OCI-LY1 (cell line): ENCODE measurements around the gene SEC61G.
A peak's percentile ranks its signal among the peaks of the same experiment; 100 is the strongest.

ENCODE experiments used
- H2AFZ ChIP-seq: fragments of 200-600 bp; sonication (generic), shearing (Covaris generic); 2 replicates; pipeline ENCODE4 v1.6.0; 2014; ENCODE audit warnings: antibody characterized with exemption, mild to moderate bottlenecking, low read length
- H3F3A ChIP-seq: fragments of 200-600 bp; sonication (generic), shearing (Covaris generic); 2 replicates; pipeline ENCODE4 v1.6.0; 2014; ENCODE audit warnings: mild to moderate bottlenecking, antibody characterized with exemption, low read length, moderate library complexity; ENCODE audit not compliant: insufficient read depth
- H3K27ac ChIP-seq: fragments of 200-600 bp; sonication (generic); 2 replicates; pipeline ENCODE4 v1.5.1; 2014; ENCODE audit warnings: low read length, mixed run types, mild to moderate bottlenecking, low read depth; ENCODE audit not compliant: poor library complexity, severe bottlenecking
- H3K27me3 ChIP-seq: fragments of 200-600 bp; sonication (generic); 2 replicates; pipeline ENCODE4 v1.6.0; 2014; ENCODE audit warnings: antibody characterized with exemption, mild to moderate bottlenecking, low read length, moderate library complexity; ENCODE audit not compliant: insufficient read depth
- H3K36me3 ChIP-seq: fragments of 200-600 bp; sonication (generic); 2 replicates; pipeline ENCODE4 v1.6.1; 2014; ENCODE audit warnings: mild to moderate bottlenecking, antibody characterized with exemption, low read length, moderate library complexity, mixed read lengths; ENCODE audit not compliant: insufficient read depth
- H3K4me1 ChIP-seq: fragments of 200-600 bp; sonication (generic); 2 replicates; pipeline ENCODE4 v1.5.1; 2014; ENCODE audit warnings: mild to moderate bottlenecking, low read length, moderate library complexity; ENCODE audit not compliant: insufficient read depth, severe bottlenecking
- H3K4me2 ChIP-seq: fragments of 200-600 bp; sonication (generic), shearing (Covaris generic); 2 replicates; pipeline ENCODE4 v1.6.1; 2014; ENCODE audit warnings: low read length
- H3K4me3 ChIP-seq: fragments of 200-600 bp; sonication (generic); 2 replicates; pipeline ENCODE4 v1.5.1; 2014; ENCODE audit warnings: low read length, low read depth, mild to moderate bottlenecking, mixed read lengths; ENCODE audit not compliant: poor library complexity, severe bottlenecking
- H3K79me2 ChIP-seq: fragments of 200-600 bp; shearing (Covaris generic); 2 replicates; pipeline ENCODE4 v1.6.1; 2016; ENCODE audit warnings: mixed run types, low read length, mixed read lengths; ENCODE audit not compliant: insufficient read depth
- H3K9ac ChIP-seq: fragments of 200-600 bp; sonication (generic), shearing (Covaris generic); 2 replicates; pipeline ENCODE4 v1.6.1; 2014; ENCODE audit warnings: mild to moderate bottlenecking, low read length, mixed read lengths
- H3K9me2 ChIP-seq: fragments of 200-600 bp; sonication (generic), shearing (Covaris generic); 2 replicates; pipeline ENCODE4 v1.6.1; 2014; ENCODE audit warnings: low read depth, mild to moderate bottlenecking, low read length, mixed read lengths
- H3K9me3 ChIP-seq: fragments of 200-600 bp; shearing (Covaris generic); 2 replicates; pipeline ENCODE4 v1.6.1; 2014; ENCODE audit warnings: low read length, mixed read lengths
- H4K20me1 ChIP-seq: fragments of 200-600 bp; sonication (generic), shearing (Covaris generic); 2 replicates; pipeline ENCODE4 v1.6.0; 2016; ENCODE audit warnings: mild to moderate bottlenecking, low read length; ENCODE audit not compliant: insufficient read depth
- EZH2 ChIP-seq: fragments of 200-600 bp; sonication (generic), shearing (Covaris generic); IDR thresholded peaks from 2 replicates; pipeline ENCODE4 v1.8.0; 2017; ENCODE audit warnings: borderline replicate concordance, mixed run types, mild to moderate bottlenecking, antibody characterized with exemption, low read length, moderate library complexity, mixed read lengths
- TF ChIP-seq, protein P1 (sequence below): fragments of 200-600 bp; sonication (generic), shearing (Covaris generic); IDR thresholded peaks from 2 replicates; pipeline ENCODE4 v1.5.1; 2017; ENCODE audit warnings: mild to moderate bottlenecking, antibody characterized with exemption, low read length, moderate library complexity, mixed read lengths

Gene SEC61G

DNA sequence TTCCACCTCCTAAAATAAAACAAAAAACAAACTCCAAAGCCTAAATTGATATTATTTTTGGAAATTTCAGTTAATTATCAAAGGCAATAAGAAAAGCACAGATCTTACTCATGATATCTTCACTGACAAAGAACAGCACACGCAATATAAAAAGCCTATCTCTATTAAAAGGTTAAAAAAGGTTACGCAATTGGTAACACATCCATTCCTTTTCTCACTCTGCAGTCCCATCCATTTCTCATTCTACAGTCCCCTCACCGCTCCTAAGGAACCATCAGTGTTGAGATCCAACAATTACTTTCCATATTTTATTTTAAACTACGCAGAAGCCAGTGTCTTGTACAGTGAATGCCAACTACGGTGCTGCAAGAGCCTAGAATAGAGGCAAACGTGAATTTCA is 1.3 kb downstream of the SEC61G start:
- Histone ChIP-seq H3K4me3 (peak overlapping the region; percentile 92), H3K27ac (no peak overlapping the region), H3K9me3 (no peaks in the 10 kb centered on the region), H3K9me2 (no peaks in the 10 kb centered on the region), H3K79me2 (peaks cover 45% of the 10 kb centered on the region), H3F3A (no peaks in the 10 kb centered on the region), H2AFZ (no peak overlapping the region), H3K36me3 (peaks cover 35% of the 10 kb centered on the region), H3K27me3 (no peaks in the 10 kb centered on the region), H3K9ac (peak overlapping the region; percentile 95), H3K4me2 (peak overlapping the region; percentile 93), H4K20me1 (no peaks in the 10 kb centered on the region), H3K4me1 (peaks cover 23% of the 10 kb centered on the region)
- TF ChIP-seq EZH2, result no peak
- TF ChIP-seq, protein P1, sequence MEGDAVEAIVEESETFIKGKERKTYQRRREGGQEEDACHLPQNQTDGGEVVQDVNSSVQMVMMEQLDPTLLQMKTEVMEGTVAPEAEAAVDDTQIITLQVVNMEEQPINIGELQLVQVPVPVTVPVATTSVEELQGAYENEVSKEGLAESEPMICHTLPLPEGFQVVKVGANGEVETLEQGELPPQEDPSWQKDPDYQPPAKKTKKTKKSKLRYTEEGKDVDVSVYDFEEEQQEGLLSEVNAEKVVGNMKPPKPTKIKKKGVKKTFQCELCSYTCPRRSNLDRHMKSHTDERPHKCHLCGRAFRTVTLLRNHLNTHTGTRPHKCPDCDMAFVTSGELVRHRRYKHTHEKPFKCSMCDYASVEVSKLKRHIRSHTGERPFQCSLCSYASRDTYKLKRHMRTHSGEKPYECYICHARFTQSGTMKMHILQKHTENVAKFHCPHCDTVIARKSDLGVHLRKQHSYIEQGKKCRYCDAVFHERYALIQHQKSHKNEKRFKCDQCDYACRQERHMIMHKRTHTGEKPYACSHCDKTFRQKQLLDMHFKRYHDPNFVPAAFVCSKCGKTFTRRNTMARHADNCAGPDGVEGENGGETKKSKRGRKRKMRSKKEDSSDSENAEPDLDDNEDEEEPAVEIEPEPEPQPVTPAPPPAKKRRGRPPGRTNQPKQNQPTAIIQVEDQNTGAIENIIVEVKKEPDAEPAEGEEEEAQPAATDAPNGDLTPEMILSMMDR, result no peak

DNA sequence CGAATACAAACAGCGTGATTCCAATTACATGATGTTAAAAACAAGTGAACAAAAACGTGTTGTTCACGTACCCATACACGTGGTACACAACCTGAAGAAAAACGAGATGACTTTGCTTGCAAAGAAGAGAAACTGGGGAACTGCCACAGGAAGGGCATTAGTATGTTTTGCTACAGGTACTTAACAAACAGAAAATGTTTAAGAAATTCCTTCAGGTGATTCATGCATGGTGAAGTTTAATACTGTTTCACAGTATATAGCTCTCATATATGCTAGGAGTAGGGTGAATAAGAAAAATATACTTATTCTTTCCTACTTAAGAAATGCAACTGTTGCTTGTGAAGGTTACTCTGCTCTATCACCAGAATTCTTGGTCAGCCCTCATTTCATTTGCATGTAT is 9.8 kb downstream of the SEC61G start:
- H3K9me3 ChIP-seq, result no peaks in the 10 kb centered on the region
- no peaks in the 10 kb centered on the region for H4K20me1 ChIP-seq
- H3K9ac ChIP-seq, result no peak overlapping the region
- TF ChIP-seq, protein P1, result no peak
- no peak for TF ChIP-seq EZH2
- no peaks in the 10 kb centered on the region for H3K9me2 ChIP-seq
- peaks cover 61% of the 10 kb centered on the region for H3K36me3 ChIP-seq
- H3K79me2 ChIP-seq, result peaks cover 9% of the 10 kb centered on the region; the same call in 1 of the 2 replicates
- H2AFZ ChIP-seq, result no peak overlapping the region
- H3K27me3 ChIP-seq, result no peaks in the 10 kb centered on the region
- H3K27ac ChIP-seq, result no peak overlapping the region
- no peaks in the 10 kb centered on the region for H3K4me1 ChIP-seq
- 0 out of 2 replicates have a peak, but pooled peaks cover 3% of the 10 kb centered on the region for H3F3A ChIP-seq
- H3K4me3 ChIP-seq, result no peak overlapping the region
- no peak overlapping the region for H3K4me2 ChIP-seq

DNA sequence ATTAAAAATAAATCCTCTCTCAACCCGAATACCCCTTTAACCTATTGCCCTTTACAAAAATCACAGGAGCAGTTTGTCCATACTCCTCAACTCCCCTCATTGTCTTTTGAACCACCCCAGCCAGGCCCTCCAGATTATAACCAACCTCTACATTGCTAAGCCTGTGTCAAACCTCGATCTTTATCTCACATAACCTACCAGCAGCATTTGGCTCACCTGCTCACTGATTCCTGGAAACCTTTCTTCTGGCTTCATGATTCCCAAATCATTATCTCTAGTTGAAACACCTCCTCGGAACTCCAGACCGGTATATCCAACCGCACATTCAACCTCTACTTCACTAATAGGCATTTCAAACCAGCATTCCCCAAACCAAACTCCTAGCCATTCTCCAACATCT is 11.8 kb downstream of the SEC61G start:
- Histone ChIP-seq H3K36me3 (peaks cover 44% of the 10 kb centered on the region), H3K27me3 (no peaks in the 10 kb centered on the region)

More for the DNA sequence above, 11.8 kb downstream of the SEC61G start:
- H3K27ac ChIP-seq, result no peak overlapping the region
- H3K9me3 ChIP-seq, result no peaks in the 10 kb centered on the region
- H3F3A ChIP-seq, result 0 out of 2 replicates have a peak, but pooled peaks cover under 1% of the 10 kb centered on the region
- H4K20me1 ChIP-seq, result no peaks in the 10 kb centered on the region
- H2AFZ ChIP-seq, result no peak overlapping the region
- no peak overlapping the region for H3K4me3 ChIP-seq
- no peaks in the 10 kb centered on the region for H3K9me2 ChIP-seq
- no peak overlapping the region for H3K9ac ChIP-seq
- H3K4me2 ChIP-seq, result no peak overlapping the region
- no peaks in the 10 kb centered on the region for H3K4me1 ChIP-seq
- TF ChIP-seq, protein P1, result no peak
- H3K79me2 ChIP-seq, result no peaks in the 10 kb centered on the region
